ENCODE data around the gene PLAC1. TPM values are rescaled to one million over a fixed set of nuclear protein-coding genes. Genes with fewer than 3 reads are reported as not detected.

Gene PLAC1
- total and polyA plus RNA-seq, 7 donors: 0.06 to 1.4 TPM; not detected in 5

DNA sequence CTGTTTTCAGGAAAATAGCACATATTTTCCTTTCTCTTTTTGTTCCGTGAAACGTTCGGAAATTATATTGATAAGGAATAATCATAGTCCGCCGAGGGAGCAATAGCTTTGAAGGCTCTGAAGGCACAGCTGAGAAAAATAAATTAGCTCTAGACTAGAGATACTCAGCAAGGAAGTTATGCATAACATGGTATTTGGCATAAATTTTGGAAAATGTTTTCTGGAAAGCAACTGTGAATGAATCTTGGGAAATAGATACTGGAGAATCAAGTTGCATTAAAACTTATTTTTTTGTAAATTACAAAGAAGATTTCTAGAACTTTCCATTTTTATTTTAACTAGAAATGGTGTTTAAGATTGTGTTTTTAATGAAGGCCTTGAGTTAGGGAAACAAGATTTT lies 105.9 kb downstream of the PLAC1 start:
- Histone ChIP-seq H3K9me3 (no peaks in the 10 kb centered on the region), H3K27ac (no peak overlapping the region), H3K4me3 (no peak overlapping the region), H3K36me3 (no peaks in the 10 kb centered on the region), H3K4me1 (peaks cover 0 to 18% (median 5%) of the 10 kb centered on the region in 4 donors), H3K27me3 (peaks cover 7 to 46% (median 10%) of the 10 kb centered on the region in 3 donors)
- TF ChIP-seq POLR2AphosphoS5 (IDR thresholded peaks at IDR 0.05): no peak
- no peak for TF ChIP-seq EP300 (IDR thresholded peaks at IDR 0.05)
- TF ChIP-seq, protein P1, sequence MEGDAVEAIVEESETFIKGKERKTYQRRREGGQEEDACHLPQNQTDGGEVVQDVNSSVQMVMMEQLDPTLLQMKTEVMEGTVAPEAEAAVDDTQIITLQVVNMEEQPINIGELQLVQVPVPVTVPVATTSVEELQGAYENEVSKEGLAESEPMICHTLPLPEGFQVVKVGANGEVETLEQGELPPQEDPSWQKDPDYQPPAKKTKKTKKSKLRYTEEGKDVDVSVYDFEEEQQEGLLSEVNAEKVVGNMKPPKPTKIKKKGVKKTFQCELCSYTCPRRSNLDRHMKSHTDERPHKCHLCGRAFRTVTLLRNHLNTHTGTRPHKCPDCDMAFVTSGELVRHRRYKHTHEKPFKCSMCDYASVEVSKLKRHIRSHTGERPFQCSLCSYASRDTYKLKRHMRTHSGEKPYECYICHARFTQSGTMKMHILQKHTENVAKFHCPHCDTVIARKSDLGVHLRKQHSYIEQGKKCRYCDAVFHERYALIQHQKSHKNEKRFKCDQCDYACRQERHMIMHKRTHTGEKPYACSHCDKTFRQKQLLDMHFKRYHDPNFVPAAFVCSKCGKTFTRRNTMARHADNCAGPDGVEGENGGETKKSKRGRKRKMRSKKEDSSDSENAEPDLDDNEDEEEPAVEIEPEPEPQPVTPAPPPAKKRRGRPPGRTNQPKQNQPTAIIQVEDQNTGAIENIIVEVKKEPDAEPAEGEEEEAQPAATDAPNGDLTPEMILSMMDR (IDR thresholded peaks at IDR 0.05): no peak
- intact Hi-C loops (cut with DNase I): no loop called here
- WGBS, 2 donors: 82 to 91% methylated on average over 5 of the region's 5 CpGs
- DNase-seq: no peak

DNA sequence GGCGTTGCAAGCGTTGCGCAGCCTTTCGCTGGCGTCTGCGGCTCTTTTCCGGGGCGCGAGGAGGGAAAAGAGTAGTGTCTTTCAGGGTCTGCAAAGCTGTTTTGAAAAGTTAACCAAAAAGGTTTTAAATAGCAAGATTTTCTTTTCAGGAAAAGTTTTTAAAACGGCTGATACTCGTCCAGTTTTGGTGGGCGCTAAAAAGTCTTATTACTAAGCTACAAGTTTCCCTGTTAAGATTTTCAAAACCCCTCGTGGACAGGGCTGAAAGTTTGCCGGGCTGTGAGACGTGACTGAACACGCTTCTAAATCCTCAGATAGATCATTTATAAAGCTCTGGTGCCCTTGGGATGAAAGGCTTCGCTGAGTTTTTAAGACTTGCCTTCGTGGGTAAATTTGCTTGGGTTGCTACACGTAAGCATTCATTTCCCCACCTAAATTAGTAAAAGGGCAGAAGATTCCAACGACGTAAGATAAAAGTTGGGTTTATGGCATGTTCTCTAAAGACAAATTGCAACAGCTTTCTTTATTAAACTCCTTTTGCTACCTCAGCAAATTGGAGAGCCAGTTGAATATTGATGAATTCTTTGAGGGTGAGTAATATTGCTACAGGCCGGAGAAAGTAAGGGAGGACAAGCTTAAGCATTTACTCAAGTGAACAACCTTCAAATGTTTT lies 106.8 kb downstream of the PLAC1 start:
- Histone ChIP-seq H3K9me3 (no peaks in the 10 kb centered on the region), H3K4me3 (peak overlapping the region in 3 of 4 donors; percentile 42 to 54 (median 54)), H3K4me1 (peaks cover 0 to 18% (median 5%) of the 10 kb centered on the region in 4 donors), H3K27me3 (peaks cover 8 to 54% (median 12%) of the 10 kb centered on the region in 3 donors), H3K36me3 (no peaks in the 10 kb centered on the region), H3K27ac (peak overlapping the region in 2 of 4 donors; percentile 77 to 83)
- TF ChIP-seq POLR2AphosphoS5 (IDR thresholded peaks at IDR 0.05): no peak
- TF ChIP-seq POLR2A (IDR thresholded peaks at IDR 0.05): no peak
- TF ChIP-seq, protein P1 (IDR thresholded peaks at IDR 0.05): no peak
- no peak for TF ChIP-seq EP300 (IDR thresholded peaks at IDR 0.05)
- DNase-seq: no peak
- intact Hi-C loops (cut with DNase I): no loop called here
- 38 to 51% methylated on average over 22 of the region's 22 CpGs for WGBS, 2 donors

DNA sequence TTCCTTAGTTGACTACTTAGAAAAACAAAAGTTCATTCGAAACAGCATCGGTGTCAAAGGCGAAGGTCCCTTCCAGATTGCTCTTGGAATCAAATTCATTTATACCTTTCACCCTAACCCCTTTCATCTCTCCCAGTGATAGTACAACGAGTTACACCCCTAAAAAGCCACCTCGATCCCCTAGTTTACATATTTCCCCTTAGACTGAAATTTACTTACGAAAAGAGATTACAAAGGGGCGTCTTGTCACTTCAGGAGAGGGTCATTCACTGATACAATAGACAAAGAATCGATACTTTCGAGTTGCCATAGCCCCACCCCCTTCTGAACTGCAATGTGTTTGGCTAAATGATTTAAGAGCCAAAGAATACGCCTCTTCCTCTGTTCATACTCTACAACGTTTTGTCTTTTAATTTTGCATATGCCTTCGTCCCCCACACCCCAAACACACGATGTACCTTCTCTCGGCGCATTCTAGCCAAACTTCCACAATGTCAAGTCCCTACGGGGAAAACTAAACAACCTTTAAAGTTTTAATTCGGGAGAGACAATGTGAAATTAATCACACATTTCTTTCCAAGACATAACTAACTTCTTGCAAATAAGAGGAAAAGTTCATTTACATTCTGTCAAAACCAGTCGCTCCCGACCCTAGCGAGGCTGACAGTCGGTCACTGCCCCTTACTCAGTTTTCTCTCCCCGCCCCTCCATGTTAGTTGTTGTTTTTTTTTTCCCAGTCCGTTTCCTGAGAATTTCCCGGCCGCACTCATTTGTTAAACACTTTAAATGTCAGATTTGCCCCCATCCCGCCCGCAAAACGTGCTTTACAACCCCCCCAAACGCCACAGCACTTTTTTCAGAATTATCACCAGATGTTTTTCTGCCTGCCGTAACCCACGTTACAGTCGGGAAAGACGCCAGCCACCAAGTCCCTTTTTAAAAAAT lies 109.7 kb downstream of the PLAC1 start:
- Histone ChIP-seq H3K4me3 (peak overlapping the region; percentile 37 to 54 (median 48)), H3K27ac (peak overlapping the region; percentile 66 to 83 (median 76)), H3K9me3 (no peaks in the 10 kb centered on the region), H3K4me1 (peaks cover 0 to 18% (median 5%) of the 10 kb centered on the region in 4 donors), H3K36me3 (no peaks in the 10 kb centered on the region), H3K27me3 (peaks cover 14 to 74% (median 17%) of the 10 kb centered on the region in 3 donors)
- TF ChIP-seq POLR2AphosphoS5 (IDR thresholded peaks at IDR 0.05): peak in 3 of 4 donors; percentile 33 to 63 (median 46)
- TF ChIP-seq, protein P1 (IDR thresholded peaks at IDR 0.05): no peak
- DNase-seq: no peak
- intact Hi-C loops (cut with DNase I): no loop called here
- 2 to 5% methylated on average over 33 of the region's 33 CpGs for WGBS, 2 donors

DNA sequence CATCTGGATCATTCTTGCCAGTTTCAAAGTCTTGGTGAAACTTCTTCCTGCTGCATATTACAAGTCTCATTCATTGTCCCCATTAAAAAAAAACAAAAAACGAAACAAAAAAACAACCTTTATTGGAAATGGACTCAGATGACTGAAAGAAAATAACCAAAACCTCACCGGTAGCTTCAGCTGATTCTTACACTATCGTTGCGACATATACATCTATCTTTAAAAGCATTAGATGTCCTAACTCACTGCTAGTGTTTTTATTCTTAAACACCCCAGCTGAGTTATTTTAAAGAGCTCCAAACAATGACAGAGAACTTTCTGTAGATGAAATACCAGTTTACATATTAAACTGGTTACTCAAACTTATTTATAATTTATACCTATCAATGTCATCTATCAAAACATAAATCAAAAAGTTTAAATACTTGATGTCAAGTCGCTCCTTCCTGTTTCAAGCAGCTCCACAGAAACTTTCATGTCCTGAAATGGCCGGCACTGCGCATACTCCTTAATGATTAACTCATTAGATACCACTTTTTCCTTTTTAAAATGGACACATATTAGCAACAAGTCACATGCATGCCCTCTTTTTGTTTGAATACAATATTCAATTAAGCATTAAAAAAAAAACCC lies 111.1 kb downstream of the PLAC1 start:
- Histone ChIP-seq H3K27me3 (peaks cover 14 to 73% (median 17%) of the 10 kb centered on the region in 3 donors), H3K4me1 (peaks cover 0 to 18% (median 5%) of the 10 kb centered on the region in 4 donors), H3K36me3 (no peaks in the 10 kb centered on the region), H3K27ac (no peak overlapping the region), H3K9me3 (no peaks in the 10 kb centered on the region), H3K4me3 (peak overlapping the region in 1 of 4 donors; percentile 54)
- intact Hi-C loops (cut with DNase I): no loop called here
- DNase-seq: no peak
- no peak for TF ChIP-seq EP300 (IDR thresholded peaks at IDR 0.05)
- no peak for TF ChIP-seq POLR2AphosphoS5 (IDR thresholded peaks at IDR 0.05)
- no peak for TF ChIP-seq POLR2A (IDR thresholded peaks at IDR 0.05)
- TF ChIP-seq, protein P1 (IDR thresholded peaks at IDR 0.05): no peak
- WGBS, 2 donors: 40 to 53% methylated on average over 7 of the region's 7 CpGs
